KMS-11 (cell line): ENCODE results near the gene KRT3.

Experiments
- H2AFZ ChIP-seq: fragments of 200-600 bp; sonication (generic); 2 replicates; pipeline ENCODE4 v1.6.1; 2016; ENCODE audit warnings: antibody characterized with exemption, mixed run types, low read depth
- H3K27ac ChIP-seq: fragments of 200-600 bp; sonication (generic); 2 replicates; pipeline ENCODE4 v1.6.1; 2016; ENCODE audit warnings: mild to moderate bottlenecking, mixed run types
- H3K27me3 ChIP-seq: fragments of 200-600 bp; sonication (generic); 2 replicates; pipeline ENCODE4 v1.6.1; 2017; ENCODE audit warnings: mild to moderate bottlenecking, low read depth, mixed run types, moderate library complexity; ENCODE audit not compliant: insufficient read depth
- H3K36me3 ChIP-seq: fragments of 200-600 bp; sonication (generic); 2 replicates; pipeline ENCODE4 v1.6.1; 2017; ENCODE audit warnings: mild to moderate bottlenecking, mixed run types; ENCODE audit not compliant: insufficient read depth
- H3K4me1 ChIP-seq: fragments of 200-600 bp; sonication (generic); 2 replicates; pipeline ENCODE4 v1.6.1; 2016; ENCODE audit warnings: mild to moderate bottlenecking, low read depth, mixed run types; ENCODE audit not compliant: poor library complexity, severe bottlenecking
- H3K4me2 ChIP-seq: fragments of 200-600 bp; sonication (generic); 2 replicates; pipeline ENCODE4 v1.7.0; 2016; ENCODE audit warnings: mild to moderate bottlenecking, mixed run types
- H3K4me3 ChIP-seq: fragments of 200-600 bp; sonication (generic); IDR thresholded peaks from 2 replicates; pipeline ENCODE4 v1.6.1; 2017; ENCODE audit warnings: low read depth, low read length, mixed read lengths; ENCODE audit not compliant: insufficient read depth
- H3K79me2 ChIP-seq: fragments of 200-600 bp; sonication (generic); 2 replicates; pipeline ENCODE4 v1.6.1; 2016; ENCODE audit warnings: low read depth, mixed run types; ENCODE audit not compliant: insufficient read depth
- H3K9ac ChIP-seq: fragments of 200-600 bp; sonication (generic); 2 replicates; pipeline ENCODE4 v1.6.1; 2016; ENCODE audit warnings: mild to moderate bottlenecking, mixed run types
- H4K20me1 ChIP-seq: fragments of 200-600 bp; sonication (generic); 2 replicates; pipeline ENCODE4 v1.6.1; 2016; ENCODE audit warnings: mild to moderate bottlenecking, mixed run types; ENCODE audit not compliant: insufficient read depth
- CTCF ChIP-seq: fragments of 200-600 bp; sonication (generic); conservative IDR thresholded peaks from 2 replicates; pipeline ENCODE4 v1.6.1; 2017; ENCODE audit warnings: low read depth, mild to moderate bottlenecking, antibody characterized with exemption, low read length, moderate library complexity, mixed read lengths

KRT3 gene

GRCh38 chr12:52790427-52791270 lies 5.3 kb downstream of the KRT3 start:
- H3K27ac ChIP-seq: no peak overlapping the region
- no peak overlapping the region for H2AFZ ChIP-seq
- peaks cover 8% of the 10 kb centered on the region for H3K27me3 ChIP-seq
- H3K4me2 ChIP-seq: no peak overlapping the region
- H3K36me3 ChIP-seq: no peaks in the 10 kb centered on the region
- no peak overlapping the region for H3K9ac ChIP-seq
- peaks cover 28% of the 10 kb centered on the region for H3K4me1 ChIP-seq
- H4K20me1 ChIP-seq: no peaks in the 10 kb centered on the region
- no peak for TF ChIP-seq CTCF
- H3K4me3 ChIP-seq: no peak overlapping the region
- no peaks in the 10 kb centered on the region for H3K79me2 ChIP-seq

- Histone ChIP-seq H3K4me1 (peaks cover 28% of the 10 kb centered on the region), H4K20me1 (no peaks in the 10 kb centered on the region), H3K27me3 (peaks cover 8% of the 10 kb centered on the region), H3K4me2 (no peak overlapping the region), H2AFZ (no peak overlapping the region), H3K9ac (no peak overlapping the region), H3K27ac (no peak overlapping the region), H3K36me3 (no peaks in the 10 kb centered on the region), H3K79me2 (no peaks in the 10 kb centered on the region), H3K4me3 (no peak overlapping the region)
- no peak for TF ChIP-seq CTCF
Measured at GRCh38 chr12:52789637-52790426, 6.1 kb downstream of the KRT3 start.

- H3K27me3 ChIP-seq: peaks cover 8% of the 10 kb centered on the region
Measured at GRCh38 chr12:52788876-52789636, 6.9 kb downstream of the KRT3 start.

More at GRCh38 chr12:52788876-52789636, 6.9 kb downstream of the KRT3 start:
- Histone ChIP-seq H3K9ac (no peak overlapping the region), H3K27ac (no peak overlapping the region), H3K79me2 (no peaks in the 10 kb centered on the region), H3K4me3 (no peak overlapping the region), H2AFZ (no peak overlapping the region), H3K4me2 (no peak overlapping the region), H4K20me1 (no peaks in the 10 kb centered on the region), H3K4me1 (peaks cover 22% of the 10 kb centered on the region), H3K36me3 (no peaks in the 10 kb centered on the region)
- TF ChIP-seq CTCF: no peak
